Measurements from ENCODE around the gene EXO5. TPM values are rescaled to one million over a fixed set of nuclear protein-coding genes. Genes with fewer than 3 reads are reported as not detected.
A peak's percentile ranks its signal among the peaks of the same experiment; 100 is the strongest.
"Not testable (repeated sequence)": the region's sequence is repeated elsewhere in the genome, so short reads cannot be mapped to it uniquely, and the experiment has no call there.

Gene EXO5, protein sequence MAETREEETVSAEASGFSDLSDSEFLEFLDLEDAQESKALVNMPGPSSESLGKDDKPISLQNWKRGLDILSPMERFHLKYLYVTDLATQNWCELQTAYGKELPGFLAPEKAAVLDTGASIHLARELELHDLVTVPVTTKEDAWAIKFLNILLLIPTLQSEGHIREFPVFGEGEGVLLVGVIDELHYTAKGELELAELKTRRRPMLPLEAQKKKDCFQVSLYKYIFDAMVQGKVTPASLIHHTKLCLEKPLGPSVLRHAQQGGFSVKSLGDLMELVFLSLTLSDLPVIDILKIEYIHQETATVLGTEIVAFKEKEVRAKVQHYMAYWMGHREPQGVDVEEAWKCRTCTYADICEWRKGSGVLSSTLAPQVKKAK
- total RNA-seq = 4.7 TPM
- long read RNA-seq, partial matches to known transcripts = 1 of 8 reads
- long read RNA-seq, other reads (novel, unspliced or antisense) = 1 of 8 reads

DNA sequence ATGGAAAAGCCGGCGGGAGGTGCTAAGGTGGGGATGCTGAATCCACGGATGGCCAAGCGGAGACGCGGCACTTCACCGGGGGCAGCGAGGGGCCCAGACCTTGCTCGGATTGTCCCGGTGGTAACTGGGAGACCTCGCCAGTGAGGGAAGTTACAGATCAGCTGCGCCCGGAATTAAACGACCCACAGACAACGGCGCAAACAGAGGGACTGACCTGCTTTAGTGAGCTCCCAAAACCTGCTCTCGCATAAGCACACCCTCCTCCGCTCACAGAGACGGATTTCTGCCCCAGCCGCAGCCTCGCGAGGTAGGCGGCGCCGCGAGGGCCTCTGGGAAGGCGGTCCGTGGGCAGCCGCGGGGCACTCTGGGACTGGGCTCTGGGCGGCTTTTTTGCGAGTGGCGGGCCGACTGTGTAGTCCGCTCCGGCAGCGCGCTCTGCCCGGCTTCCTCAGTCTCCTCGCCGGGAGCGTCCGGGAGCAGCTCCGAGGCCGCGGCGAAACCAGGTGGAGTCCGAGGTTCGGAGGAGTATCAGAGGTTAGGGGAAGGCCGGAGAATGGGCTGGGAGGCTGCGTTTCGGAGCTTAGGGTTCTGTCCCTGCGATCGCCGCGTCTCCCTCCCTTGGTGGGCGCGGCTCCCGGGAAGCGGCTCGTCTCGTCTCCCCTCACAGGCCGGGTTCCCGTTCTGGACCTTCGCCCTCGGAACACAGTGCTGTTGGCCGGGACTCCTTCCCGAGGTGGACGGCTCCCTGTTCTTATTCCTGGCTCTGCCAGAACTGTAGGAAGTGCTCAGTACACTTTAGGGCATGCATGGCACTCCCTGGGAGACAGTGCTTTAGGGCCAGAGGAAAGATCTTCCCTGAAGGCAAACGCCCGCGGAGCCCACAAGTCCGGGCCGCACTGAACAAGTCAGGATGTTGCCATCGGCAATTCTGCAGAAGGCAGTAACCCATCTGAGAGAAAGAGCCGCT, at the start of gene EXO5:
EXO5 (plus strand) TSS at position 393 of the 967 bp plus-strand sequence. CDS start 5,778 bp downstream, outside the sequence.
- intact Hi-C loops (cut with DNase I) = loop anchor here (1.0 to 5.0 kb wide), 2 partner anchors 23 to 56 kb away; partner anchors contain the start of genes ZFP69B and ZNF684
- DNase-seq (ENCODE audit: low spot score) = peak; percentile 95

DNA sequence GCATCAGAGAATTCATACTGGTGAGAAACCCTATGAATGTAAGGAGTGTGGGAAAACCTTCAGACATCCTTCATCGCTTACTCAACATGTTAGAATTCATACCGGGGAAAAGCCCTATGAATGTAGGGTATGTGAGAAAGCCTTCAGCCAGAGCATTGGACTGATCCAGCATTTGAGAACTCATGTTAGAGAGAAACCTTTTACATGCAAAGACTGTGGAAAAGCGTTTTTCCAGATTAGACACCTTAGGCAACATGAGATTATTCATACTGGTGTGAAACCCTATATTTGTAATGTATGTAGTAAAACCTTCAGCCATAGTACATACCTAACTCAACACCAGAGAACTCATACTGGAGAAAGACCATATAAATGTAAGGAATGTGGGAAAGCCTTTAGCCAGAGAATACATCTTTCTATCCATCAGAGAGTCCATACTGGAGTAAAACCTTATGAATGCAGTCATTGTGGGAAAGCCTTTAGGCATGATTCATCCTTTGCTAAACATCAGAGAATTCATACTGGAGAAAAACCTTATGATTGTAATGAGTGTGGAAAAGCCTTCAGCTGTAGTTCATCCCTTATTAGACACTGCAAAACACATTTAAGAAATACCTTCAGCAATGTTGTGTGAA, 45.5 kb upstream of the EXO5 start:
- intact Hi-C loops (cut with DNase I) = no loop called here
- no peak for DNase-seq (ENCODE audit: low spot score)

DNA sequence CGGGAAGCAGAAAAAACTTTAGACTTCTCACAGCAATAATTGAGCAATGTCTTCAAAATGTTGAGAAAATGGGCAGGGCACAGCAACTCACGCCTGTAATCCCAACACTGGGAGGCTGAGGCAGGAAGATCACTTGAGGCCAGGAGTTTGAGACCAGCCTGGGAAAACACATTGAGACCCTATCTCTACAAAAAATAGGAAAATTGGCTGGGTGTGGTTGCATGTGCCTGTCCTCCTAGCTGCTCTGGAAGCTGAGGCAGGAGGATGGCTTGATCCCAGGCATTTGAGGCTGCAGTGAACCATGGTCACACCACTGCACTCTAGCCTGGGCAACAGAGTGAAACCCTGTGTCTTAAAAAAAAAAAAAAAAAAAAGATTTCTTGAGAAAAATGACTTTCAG, 39.2 kb upstream of the EXO5 start:
- intact Hi-C loops (cut with DNase I) = no loop called here
- DNase-seq (ENCODE audit: low spot score) = no peak

DNA sequence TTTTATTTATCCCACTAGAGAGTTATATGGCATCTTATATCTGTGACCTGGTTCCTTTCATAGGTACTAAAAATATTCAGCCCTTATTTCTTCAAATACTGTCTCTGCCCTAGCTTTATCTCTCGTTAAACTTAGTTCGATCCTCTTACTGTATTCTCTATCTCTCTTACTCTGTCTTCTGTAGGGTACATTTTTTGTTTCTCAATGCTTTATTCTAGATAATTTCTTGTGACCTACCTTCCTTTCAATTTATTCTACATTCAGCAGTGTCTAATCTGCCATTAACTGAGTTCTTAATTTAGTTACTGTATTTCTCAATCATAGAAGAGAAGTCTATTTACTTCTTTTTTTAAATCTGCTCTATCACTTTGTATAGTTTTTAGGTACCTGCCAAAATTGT, 33.3 kb upstream of the EXO5 start:
- intact Hi-C loops (cut with DNase I) = no loop called here
- no peak for DNase-seq (ENCODE audit: low spot score)

DNA sequence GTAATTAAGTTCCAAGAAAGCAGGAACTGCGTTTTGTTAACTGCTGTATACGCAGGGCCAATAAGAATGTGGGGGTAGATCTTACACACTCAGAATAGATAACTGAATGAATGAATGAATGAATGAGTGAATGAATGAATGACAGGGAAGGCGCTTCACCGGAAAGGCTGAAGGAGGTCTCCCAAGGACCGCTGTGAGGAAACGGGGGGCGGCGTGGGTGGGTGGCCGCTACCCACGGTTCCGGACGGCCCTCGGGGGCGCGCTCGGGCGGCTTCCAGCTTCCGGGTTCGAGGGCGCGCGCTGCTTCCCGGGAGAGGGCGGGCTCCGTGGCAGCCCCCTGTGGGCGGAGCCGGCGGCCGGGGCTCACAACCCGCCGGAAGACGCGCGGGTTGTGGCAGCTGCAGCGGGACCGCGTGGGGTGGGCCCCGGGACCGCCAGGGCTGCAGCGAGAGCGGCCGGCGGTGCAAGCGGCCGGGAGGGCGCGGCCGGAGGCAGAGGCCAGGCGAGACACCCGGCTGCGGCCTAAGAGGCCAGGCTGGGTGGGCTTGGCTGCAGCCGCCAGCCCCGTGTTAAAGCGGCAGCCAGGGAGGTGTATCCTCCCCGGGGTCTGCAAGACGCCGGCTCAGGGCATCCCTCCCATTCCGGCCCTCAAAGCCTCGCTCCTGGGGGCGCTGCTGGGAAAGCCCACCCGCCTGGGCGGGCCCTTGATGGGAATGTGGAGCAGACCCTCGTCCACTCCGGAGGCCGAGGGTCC, 31.5 kb upstream of the EXO5 start, which contains the start of gene ZFP69:
ZFP69 (plus strand) TSS at position 367 of the 754 bp plus-strand sequence. CDS start 2,072 bp downstream, outside the sequence.
- peak; percentile 84 for DNase-seq (ENCODE audit: low spot score)
- intact Hi-C loops (cut with DNase I) = loop anchor here (2.0 kb wide), 1 partner anchor 26 kb away; the partner anchor contains the start of gene ZFP69B

DNA sequence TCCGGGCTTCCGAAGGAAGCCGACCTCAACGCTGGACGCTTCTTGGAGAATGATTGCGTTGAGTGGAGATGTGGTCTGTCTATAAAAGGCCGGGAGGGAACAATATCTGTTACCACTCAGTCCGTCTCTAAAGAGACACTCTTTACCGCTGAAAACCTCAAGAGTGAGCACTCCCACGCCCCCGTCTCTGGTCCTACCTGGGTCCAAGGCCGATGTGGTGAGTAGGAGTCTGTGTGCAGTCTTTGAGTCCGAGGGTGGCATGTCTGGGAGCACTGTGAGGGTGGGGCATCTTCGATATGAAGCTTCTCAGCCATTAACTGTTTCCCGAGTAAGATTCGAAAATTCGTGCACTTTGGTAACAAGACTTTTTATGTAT, 30.9 kb upstream of the EXO5 start:
- intact Hi-C loops (cut with DNase I) = loop anchor here (2.0 kb wide), 1 partner anchor 27 kb away; the partner anchor contains the start of gene ZFP69B
- no peak for DNase-seq (ENCODE audit: low spot score)

DNA sequence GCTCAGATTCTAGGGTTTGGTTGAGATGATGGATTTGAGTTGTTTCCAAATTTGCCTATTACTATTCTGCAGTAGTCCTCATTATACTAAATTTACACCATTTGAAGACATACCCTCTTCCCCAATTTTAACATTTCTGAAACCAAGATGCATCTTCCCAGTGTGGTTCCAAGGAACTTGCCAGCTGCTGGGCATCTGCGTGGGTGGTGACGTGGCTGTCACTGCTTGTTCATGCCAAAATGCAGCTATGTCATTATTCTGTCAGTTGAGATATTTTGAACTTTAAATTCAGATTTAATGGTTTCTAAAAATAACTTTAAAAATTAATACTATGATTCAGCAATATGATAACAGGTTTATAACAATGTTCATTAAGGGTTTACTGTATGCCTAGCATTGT, 30.3 kb upstream of the EXO5 start:
- no peak for DNase-seq (ENCODE audit: low spot score)
- intact Hi-C loops (cut with DNase I) = no loop called here

DNA sequence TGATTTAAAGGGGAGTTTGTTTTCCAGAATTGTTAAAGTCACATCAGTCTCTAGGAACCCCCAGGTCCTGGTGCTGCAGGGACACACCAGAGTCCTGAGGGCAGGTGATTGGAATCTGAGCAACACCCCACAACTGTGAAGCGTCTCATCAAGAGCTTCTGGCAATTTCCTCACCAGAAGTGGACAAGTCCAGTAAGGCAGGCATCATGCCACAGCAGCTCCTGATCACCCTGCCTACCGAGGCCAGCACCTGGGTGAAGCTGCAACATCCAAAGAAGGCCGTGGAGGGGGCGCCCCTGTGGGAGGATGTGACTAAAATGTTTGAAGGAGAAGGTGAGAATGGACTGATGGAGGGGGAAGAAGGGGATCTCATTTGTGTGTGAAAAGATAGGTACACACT, 29.4 kb upstream of the EXO5 start:
- DNase-seq (ENCODE audit: low spot score) = no peak
- intact Hi-C loops (cut with DNase I) = no loop called here

DNA sequence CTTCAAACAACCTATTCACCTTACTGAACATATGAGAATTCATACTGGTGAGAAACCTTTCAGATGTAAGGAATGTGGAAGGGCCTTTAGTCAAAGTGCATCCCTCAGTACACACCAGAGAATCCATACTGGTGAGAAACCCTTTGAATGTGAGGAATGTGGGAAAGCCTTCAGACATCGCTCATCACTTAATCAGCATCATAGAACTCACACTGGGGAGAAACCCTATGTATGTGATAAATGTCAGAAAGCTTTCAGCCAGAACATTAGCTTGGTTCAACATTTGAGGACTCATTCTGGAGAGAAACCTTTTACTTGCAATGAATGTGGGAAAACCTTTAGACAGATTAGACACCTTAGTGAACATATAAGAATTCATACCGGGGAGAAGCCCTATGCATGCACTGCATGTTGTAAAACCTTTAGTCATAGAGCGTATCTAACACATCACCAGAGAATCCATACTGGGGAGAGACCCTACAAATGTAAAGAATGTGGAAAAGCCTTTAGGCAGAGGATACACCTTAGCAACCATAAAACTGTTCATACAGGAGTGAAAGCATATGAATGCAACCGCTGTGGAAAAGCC, 13.2 kb upstream of the EXO5 start:
- intact Hi-C loops (cut with DNase I) = no loop called here
- DNase-seq (ENCODE audit: low spot score) = no peak

DNA sequence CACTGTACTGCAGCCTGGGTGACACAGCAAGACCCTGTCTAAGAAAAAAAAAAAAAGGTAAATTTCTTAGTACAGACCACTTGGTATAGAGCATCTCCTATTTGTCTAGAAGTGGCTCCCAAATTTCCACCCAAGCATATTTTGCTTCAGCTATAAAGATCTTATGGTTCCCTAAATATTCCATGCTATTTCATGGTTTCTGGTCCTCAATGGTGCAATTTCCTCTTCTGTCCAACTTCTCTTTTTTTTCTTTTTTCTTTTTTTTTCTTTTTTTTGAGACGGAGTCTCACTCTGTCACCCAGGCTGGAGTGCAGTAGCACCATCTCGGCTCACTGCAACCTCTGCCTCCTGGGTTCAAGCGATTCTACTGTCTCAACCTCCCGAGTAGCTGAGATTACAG, 5.9 kb upstream of the EXO5 start:
- DNase-seq (ENCODE audit: low spot score); intact Hi-C loops (cut with DNase I): not testable (repeated sequence)

DNA sequence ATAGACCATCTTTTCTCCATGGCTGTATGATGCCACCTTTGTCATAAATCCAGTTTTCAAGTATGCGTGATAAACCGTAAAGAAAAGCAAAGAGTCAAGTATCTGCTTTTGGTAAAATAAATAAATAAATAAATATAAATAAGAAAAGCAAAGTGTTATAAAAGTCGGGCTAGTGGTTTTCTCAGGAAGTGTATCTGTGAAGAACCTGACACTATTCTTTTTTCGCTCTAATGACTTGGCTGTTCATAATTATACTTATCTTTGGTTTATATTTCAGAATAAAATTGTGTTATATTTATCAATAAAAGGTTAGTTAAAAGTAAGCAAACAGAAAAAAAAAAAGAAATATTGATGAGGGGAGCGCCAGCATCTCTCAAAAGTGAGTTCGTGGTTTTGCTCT, 594 bp upstream of the EXO5 start:
- no peak for DNase-seq (ENCODE audit: low spot score)
- intact Hi-C loops (cut with DNase I) = loop anchor here (1.0 to 5.0 kb wide), 2 partner anchors 23 to 56 kb away; partner anchors contain the start of genes ZFP69B and ZNF684

DNA sequence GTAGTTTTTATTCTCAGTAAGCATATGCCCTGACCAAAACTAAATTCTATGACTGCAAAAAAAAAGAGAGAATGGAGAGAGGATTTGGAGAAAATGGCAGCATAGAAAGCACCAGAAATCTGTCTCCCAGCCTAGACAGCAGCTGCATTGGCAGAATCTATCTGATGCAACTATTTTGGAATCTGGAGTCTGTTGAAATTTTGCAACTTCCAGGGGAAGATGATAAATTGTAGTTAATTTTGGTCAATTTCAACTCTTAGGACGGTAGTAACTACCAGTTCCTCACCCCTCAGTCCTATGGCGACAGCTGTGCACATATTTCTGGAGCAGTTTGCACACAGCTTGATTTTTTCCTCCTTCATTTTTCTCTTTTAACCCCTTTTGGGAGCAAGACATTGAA, 10.9 kb downstream of the EXO5 start:
- DNase-seq (ENCODE audit: low spot score) = no peak
- intact Hi-C loops (cut with DNase I) = no loop called here

DNA sequence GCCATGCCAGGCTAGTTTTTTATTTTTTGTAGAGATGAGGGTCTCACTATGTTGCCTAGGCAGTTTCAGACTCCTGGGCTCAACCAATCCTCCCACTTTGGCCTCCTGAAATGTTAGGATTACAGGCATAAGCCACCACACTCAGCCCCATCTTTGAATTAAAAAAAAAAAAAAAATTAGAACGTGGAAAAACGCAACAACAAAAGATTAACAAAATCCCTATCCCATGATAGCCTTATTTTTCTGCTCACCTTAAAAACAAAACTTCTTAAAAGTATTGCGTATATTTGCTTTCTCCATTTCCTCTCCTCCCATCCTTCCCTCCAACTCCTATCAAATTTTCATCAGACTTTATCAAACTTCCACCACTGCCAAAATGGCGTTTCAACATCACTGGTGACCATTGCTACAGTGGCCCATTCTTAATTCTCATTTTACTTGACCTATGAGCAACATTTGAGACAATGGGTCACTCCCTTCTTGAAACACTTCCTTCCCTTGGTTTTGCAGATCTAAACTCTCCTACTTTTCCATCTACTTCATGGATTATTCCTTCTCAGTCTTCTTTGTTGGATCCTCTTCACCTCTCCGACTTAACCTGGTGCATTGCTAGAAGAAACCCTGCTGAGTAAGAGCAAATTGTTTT, 22.3 kb downstream of the EXO5 start:
- no peak for DNase-seq (ENCODE audit: low spot score)
- intact Hi-C loops (cut with DNase I) = loop anchor here (1.0 kb wide), 1 partner anchor 23 kb away; the partner anchor contains the start of gene EXO5

DNA sequence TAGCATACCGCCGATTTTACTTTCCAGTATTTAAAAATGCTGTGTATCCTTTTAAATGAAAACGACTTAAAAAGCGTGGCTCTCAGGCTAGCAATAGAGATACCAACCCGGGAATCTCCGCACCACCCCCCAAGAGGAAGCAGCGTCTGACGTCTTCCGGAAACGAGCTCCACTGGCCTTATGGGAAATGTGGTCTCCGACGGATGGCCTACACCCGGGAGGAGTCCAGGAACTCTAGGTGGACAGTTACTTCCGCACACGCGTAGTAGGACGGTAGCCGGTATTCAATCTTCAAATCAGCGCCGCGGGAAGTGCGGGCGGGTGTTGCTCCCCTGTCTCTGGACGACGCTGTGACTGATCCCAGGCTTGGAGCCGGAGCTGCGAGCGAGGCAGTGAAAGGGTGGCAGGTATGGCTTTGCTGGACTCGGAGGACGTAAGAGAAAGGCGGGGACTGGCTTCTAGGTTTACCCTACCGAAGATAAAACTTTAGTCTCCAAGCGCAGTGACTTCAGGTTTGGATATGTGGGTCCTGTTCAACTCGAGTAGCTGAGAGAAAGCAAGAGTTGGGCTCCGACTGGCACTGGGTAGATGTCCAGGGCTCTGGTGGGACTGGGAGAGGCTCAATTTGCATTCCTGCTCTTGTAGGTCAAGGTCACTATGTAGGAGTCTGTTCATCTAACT, 23.0 kb downstream of the EXO5 start, which contains the start of gene ZNF684:
ZNF684 (plus strand) TSS at position 257 of the 681 bp plus-strand sequence. CDS start 1,530 bp downstream, outside the sequence.
- peak; percentile 97 for DNase-seq (ENCODE audit: low spot score)
- intact Hi-C loops (cut with DNase I) = loop anchor here (1.0 kb wide), 1 partner anchor 23 kb away; the partner anchor contains the start of gene EXO5

DNA sequence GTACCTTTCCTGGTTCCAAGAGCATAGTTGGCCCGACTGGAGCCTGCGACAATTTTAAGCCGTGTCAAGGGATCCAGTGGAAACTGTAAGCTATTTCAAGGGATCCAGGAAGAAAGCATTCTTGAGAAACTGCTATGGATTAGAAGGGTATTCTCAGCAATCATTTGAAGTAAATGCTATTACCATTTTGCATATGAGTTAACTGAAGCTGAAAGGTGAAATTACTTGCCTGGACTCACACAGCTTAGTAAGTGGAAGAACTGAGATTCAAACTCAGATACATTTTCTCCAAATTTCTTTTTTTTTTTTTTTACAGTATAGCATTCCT, 23.5 kb downstream of the EXO5 start:
- DNase-seq (ENCODE audit: low spot score) = no peak
- intact Hi-C loops (cut with DNase I) = no loop called here

DNA sequence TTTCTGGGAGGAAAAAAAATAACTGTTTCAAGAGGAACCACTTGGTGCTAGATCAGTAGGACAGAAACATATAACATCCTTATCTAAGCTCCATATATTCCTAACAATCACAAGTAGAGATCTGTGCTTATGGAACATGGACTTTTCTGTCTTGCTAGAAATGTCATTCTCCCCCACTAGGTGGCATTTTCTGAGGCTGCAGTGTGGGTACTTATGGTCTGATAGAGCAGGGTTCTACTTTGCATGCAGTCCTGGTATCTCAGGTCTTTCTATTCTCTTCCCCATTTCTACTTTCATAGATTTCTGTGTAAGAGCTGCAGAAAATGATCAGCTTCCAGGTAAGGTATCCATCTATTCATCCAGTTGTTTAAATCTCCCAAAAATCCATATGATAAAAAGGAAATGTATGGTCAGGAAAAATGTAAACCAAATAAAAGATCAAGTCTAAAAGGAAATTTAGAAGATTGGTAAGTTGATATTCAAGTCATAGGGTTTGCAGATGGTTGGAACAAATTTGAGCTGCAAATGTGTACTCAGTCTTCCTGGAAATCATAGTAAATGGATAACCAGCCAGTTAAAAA, 24.4 kb downstream of the EXO5 start:
- intact Hi-C loops (cut with DNase I) = no loop called here
- no peak for DNase-seq (ENCODE audit: low spot score)

DNA sequence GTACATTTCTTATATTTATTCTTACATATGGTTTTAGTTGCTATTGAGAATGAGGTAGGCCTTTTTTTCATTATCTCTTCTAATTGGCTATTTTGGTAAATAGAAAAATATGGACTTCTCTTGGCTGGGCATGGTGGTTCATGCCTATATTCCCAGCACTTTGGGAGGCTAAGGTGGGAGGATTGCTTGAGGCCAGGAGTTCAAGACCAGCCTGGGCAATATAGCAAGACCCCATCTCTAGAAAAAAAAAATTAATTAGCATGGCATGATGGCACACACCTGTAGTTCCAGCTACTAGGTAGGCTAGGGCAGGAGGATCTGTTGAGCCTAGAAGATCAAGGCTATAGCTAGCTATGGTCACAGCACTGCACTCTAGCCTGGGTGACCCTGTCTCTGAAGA, 26.0 kb downstream of the EXO5 start:
- DNase-seq (ENCODE audit: low spot score) = no peak
- intact Hi-C loops (cut with DNase I) = no loop called here

Measured in cardiac septum (tissue), 1 donor.